ENCODE results near the gene TMOD1. TPM values are rescaled to one million over a fixed set of nuclear protein-coding genes. Genes with fewer than 3 reads are reported as not detected.

The TMOD1 gene
- total RNA-seq, 3 donors from 2014 or later = 10.4 to 15.4 (median 13.9) TPM

GRCh38 chr9:97557606-97558095 lies 56.2 kb downstream of the TMOD1 start:
- Histone ChIP-seq H3K9me3 (no peaks in the 10 kb centered on the region), H3K36me3 (no peaks in the 10 kb centered on the region), H3K27ac (peak overlapping the region; percentile 74 to 96), H3K4me3 (peak overlapping the region in 1 of 3 donors; percentile 26), H3K4me1 (no peaks in the 10 kb centered on the region), H3K27me3 (no peaks in the 10 kb centered on the region)
- no peak for DNase-seq (ENCODE audit: low spot score in 2 of 2)
- TF ChIP-seq CTCF (IDR thresholded peaks at IDR 0.05) (no peak), POLR2AphosphoS5 (IDR thresholded peaks at IDR 0.05) (peak; percentile 49 to 91 (median 56))
- intact Hi-C loops (cut with DNase I; ENCODE audit: low total_unique reads) = no loop called here

GRCh38 chr9:97558701-97559101 lies 57.2 kb downstream of the TMOD1 start:
- H3K36me3 ChIP-seq = no peaks in the 10 kb centered on the region
- H3K4me3 ChIP-seq = no peak overlapping the region
- H3K27me3 ChIP-seq = no peaks in the 10 kb centered on the region
- no peak for DNase-seq (ENCODE audit: low spot score in 2 of 2)
- H3K9me3 ChIP-seq = no peaks in the 10 kb centered on the region
- H3K4me1 ChIP-seq = no peaks in the 10 kb centered on the region
- intact Hi-C loops (cut with DNase I; ENCODE audit: low total_unique reads) = no loop called here
- H3K27ac ChIP-seq = peak overlapping the region; percentile 74 to 78
- TF ChIP-seq POLR2AphosphoS5 (IDR thresholded peaks at IDR 0.05) (no peak), POLR2A (IDR thresholded peaks at IDR 0.05) (no peak), CTCF (IDR thresholded peaks at IDR 0.05) (no peak)

DNA sequence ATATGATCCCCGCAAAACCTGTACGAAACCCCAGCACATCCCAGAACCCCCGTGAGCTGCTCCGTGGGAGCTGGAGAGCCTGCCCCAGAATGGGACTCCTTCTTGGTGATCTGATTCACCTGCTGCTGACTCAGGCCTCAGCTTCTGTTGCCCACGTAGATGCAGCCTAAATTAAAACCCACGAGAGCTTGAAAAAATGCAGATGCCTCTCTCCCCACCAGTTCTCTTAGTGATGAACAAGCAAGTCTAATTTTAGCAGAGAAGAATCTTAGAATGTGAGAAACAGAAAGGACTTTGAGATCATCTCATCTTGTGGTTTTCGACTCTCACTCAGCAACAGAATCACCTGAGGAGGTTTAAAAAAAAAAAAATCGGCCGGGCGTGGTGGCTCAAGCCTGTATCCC lies 57.6 kb downstream of the TMOD1 start:
- Histone ChIP-seq H3K27ac (peak overlapping the region; percentile 74 to 78), H3K27me3 (no peaks in the 10 kb centered on the region), H3K4me1 (no peaks in the 10 kb centered on the region), H3K36me3 (no peaks in the 10 kb centered on the region), H3K9me3 (no peaks in the 10 kb centered on the region), H3K4me3 (no peak overlapping the region)
- intact Hi-C loops (cut with DNase I; ENCODE audit: low total_unique reads) = no loop called here
- TF ChIP-seq CTCF (IDR thresholded peaks at IDR 0.05) = no peak
- no peak for TF ChIP-seq POLR2A (IDR thresholded peaks at IDR 0.05)
- no peak for TF ChIP-seq POLR2AphosphoS5 (IDR thresholded peaks at IDR 0.05)
- no peak for DNase-seq (ENCODE audit: low spot score in 2 of 2)

- Histone ChIP-seq H3K9me3 (no peaks in the 10 kb centered on the region), H3K27ac (no peak overlapping the region), H3K36me3 (no peaks in the 10 kb centered on the region), H3K27me3 (no peaks in the 10 kb centered on the region), H3K4me1 (no peaks in the 10 kb centered on the region), H3K4me3 (no peak overlapping the region)
- TF ChIP-seq POLR2A (IDR thresholded peaks at IDR 0.05) (no peak), POLR2AphosphoS5 (IDR thresholded peaks at IDR 0.05) (no peak), CTCF (IDR thresholded peaks at IDR 0.05) (no peak)
- intact Hi-C loops (cut with DNase I; ENCODE audit: low total_unique reads) = no loop called here
- DNase-seq (ENCODE audit: low spot score in 2 of 2) = no peak
Observed at GRCh38 chr9:97560154-97560553, 58.7 kb downstream of the TMOD1 start.

GRCh38 chr9:97560851-97561250 lies 59.4 kb downstream of the TMOD1 start:
- no peak for TF ChIP-seq POLR2AphosphoS5 (IDR thresholded peaks at IDR 0.05)
- TF ChIP-seq CTCF (IDR thresholded peaks at IDR 0.05) = no peak
- TF ChIP-seq POLR2A (IDR thresholded peaks at IDR 0.05) = no peak
- H3K4me3 ChIP-seq = no peak overlapping the region
- intact Hi-C loops (cut with DNase I; ENCODE audit: low total_unique reads) = no loop called here
- no peaks in the 10 kb centered on the region for H3K36me3 ChIP-seq
- no peaks in the 10 kb centered on the region for H3K4me1 ChIP-seq
- peak overlapping the region in 1 of 2 donors; percentile 34 for H3K27ac ChIP-seq
- no peaks in the 10 kb centered on the region for H3K27me3 ChIP-seq
- DNase-seq (ENCODE audit: low spot score in 2 of 2) = no peak
- H3K9me3 ChIP-seq = no peaks in the 10 kb centered on the region

Measured in breast epithelium (tissue), 4 donors.